ENCODE data around the gene SNX18.
"Not testable (repeated sequence)": the region's sequence is repeated elsewhere in the genome, so short reads cannot be mapped to it uniquely, and the experiment has no call there.

SNX18 gene

GRCh38 chr5:54520438-54520846 lies 2.9 kb downstream of the SNX18 start:
- no peak for DNase-seq (ENCODE audit: low spot score)

GRCh38 chr5:54520940-54521339 lies 3.4 kb downstream of the SNX18 start:
- DNase-seq (ENCODE audit: low spot score), result no peak

GRCh38 chr5:54521856-54522479 lies 4.4 kb downstream of the SNX18 start:
- no peak for DNase-seq (ENCODE audit: low spot score)

GRCh38 chr5:54523534-54523933 lies 6.0 kb downstream of the SNX18 start:
- DNase-seq (ENCODE audit: low spot score), result no peak

GRCh38 chr5:54524082-54524481 lies 6.5 kb downstream of the SNX18 start:
- no peak for DNase-seq (ENCODE audit: low spot score)

- no peak for DNase-seq (ENCODE audit: low spot score)
These were observed 7.1 kb downstream of the SNX18 start for GRCh38 chr5:54524704-54525103.

GRCh38 chr5:54525261-54525660 lies 7.7 kb downstream of the SNX18 start:
- no peak for DNase-seq (ENCODE audit: low spot score)

GRCh38 chr5:54525692-54526091 lies 8.1 kb downstream of the SNX18 start:
- no peak for DNase-seq (ENCODE audit: low spot score)

GRCh38 chr5:54526604-54527288 lies 9.2 kb downstream of the SNX18 start:
- no peak for DNase-seq (ENCODE audit: low spot score)

- no peak for DNase-seq (ENCODE audit: low spot score)
These were observed 11.2 kb downstream of the SNX18 start for GRCh38 chr5:54528633-54529209.

- no peak for DNase-seq (ENCODE audit: low spot score)
These were observed 12.0 kb downstream of the SNX18 start for GRCh38 chr5:54529565-54529964.

GRCh38 chr5:54531546-54531945 lies 14.0 kb downstream of the SNX18 start:
- DNase-seq (ENCODE audit: low spot score), result no peak

- DNase-seq (ENCODE audit: low spot score), result no peak
These were observed 16.1 kb downstream of the SNX18 start for GRCh38 chr5:54533541-54534190.

- DNase-seq (ENCODE audit: low spot score), result no peak
These were observed 16.8 kb downstream of the SNX18 start for GRCh38 chr5:54534191-54535004.

- no peak for DNase-seq (ENCODE audit: low spot score)
These were observed 17.7 kb downstream of the SNX18 start for GRCh38 chr5:54535149-54535844.

- DNase-seq (ENCODE audit: low spot score), result not testable (repeated sequence)
These were observed 18.8 kb downstream of the SNX18 start for GRCh38 chr5:54536375-54536774.

- not testable (repeated sequence) for DNase-seq (ENCODE audit: low spot score)
These were observed 19.3 kb downstream of the SNX18 start for GRCh38 chr5:54536861-54537260.

GRCh38 chr5:54537725-54538124 lies 20.2 kb downstream of the SNX18 start:
- DNase-seq (ENCODE audit: low spot score), result no peak

- DNase-seq (ENCODE audit: low spot score), result no peak
These were observed 20.6 kb downstream of the SNX18 start for GRCh38 chr5:54538156-54538555.

GRCh38 chr5:54539001-54539400 lies 21.4 kb downstream of the SNX18 start:
- DNase-seq (ENCODE audit: low spot score), result no peak

- DNase-seq (ENCODE audit: low spot score), result no peak
These were observed 22.7 kb downstream of the SNX18 start for GRCh38 chr5:54540286-54540685.

Data from CD4-positive, alpha-beta T cell treated with Interleukin-2 at 100 ng/mL for 4 hours (primary cell).